BE2C (cell line): Measurements from ENCODE around the gene TCEANC2. TPM values are rescaled to one million over a fixed set of nuclear protein-coding genes. Genes with fewer than 3 reads are reported as not detected.
"Not testable (repeated sequence)": the region's sequence is repeated elsewhere in the genome, so short reads cannot be mapped to it uniquely, and the experiment has no call there.

ENCODE experiments used
- DNase-seq: peaks from one replicate; pipeline ENCODE4 v3.0.0-alpha.2; 2020
- H3K27me3 ChIP-seq: fragments of 250-450 bp; sonication (Bioruptor Pico); 2 replicates; pipeline ENCODE4 v1.5.1; 2020; ENCODE audit warnings: mild to moderate bottlenecking
- H3K36me3 ChIP-seq: fragments of 250-450 bp; sonication (Bioruptor Pico); 2 replicates; pipeline ENCODE4 v1.5.1; 2020; ENCODE audit warnings: mild to moderate bottlenecking
- H3K4me1 ChIP-seq: fragments of 250-450 bp; sonication (Bioruptor Pico); 2 replicates; pipeline ENCODE4 v1.5.1; 2020
- H3K4me3 ChIP-seq: 2 replicates; pipeline ENCODE4 v1.5.1; 2011; ENCODE audit warnings: low read depth, low read length
- H3K9me3 ChIP-seq: fragments of 250-450 bp; sonication (Bioruptor Pico); 2 replicates; pipeline ENCODE4 v1.5.1; 2020
- polyA plus RNA-seq: library from polyadenylated mRNA; unstranded; fragments of >200 nt; gene quantifications from one replicate; pipeline ENCODE4 v1.2.1, GENCODE V29; 2012; ENCODE audit warnings: low read depth, missing spikeins; ENCODE audit not compliant: insufficient read length, insufficient read depth
- TF ChIP-seq, protein P1 (sequence below): IDR thresholded peaks from 2 replicates; pipeline ENCODE4 v1.5.1; 2012; ENCODE audit warnings: mild to moderate bottlenecking, low read depth, low read length

The TCEANC2 gene
- polyA plus RNA-seq: 1.6 TPM

DNA sequence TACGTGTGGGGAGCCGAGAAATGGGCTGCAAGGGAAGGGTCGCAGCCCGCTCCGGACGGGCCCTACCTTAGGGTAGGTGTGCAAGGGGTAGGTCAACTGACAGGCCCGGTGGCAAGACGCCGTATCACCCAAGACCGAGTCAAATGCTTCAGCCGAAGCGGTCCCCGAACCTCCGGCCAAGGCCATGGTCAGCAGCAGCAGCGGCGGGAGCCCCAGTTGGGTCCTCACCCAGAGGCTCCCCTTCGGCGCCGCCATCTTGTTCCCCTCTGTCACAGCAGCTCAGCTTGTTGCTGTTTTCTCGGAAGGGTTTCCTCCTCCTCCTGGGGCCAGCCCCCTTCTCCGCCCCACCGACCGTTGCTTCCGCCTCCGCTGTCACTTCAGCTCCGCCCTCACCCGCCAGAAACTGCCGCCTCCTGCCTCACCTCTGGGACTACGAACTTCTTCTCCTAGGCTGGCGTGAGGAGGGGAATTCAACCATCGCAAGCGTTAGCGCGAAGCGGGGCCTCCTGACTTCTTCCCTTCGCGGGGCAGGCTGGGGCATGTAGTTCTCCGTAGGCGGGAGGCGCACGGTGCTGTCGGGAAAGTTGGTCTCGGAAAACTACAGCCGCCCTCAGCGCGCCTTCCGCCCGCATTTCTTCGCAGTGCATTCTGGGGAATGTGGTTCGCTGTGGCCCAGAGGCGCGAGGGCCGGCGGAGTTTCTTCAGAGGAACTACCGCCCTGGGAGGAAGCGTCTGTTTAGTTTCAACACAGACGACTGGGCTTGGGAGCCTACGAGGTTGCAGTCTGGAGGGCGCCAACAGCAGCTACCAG is at the start of gene TCEANC2, which contains the start of gene TMEM59:
Gene TCEANC2, plus strand, starts transcription at position 675 of the 811 bp plus-strand sequence. CDS start 815 bp downstream, outside the sequence.
Gene TMEM59, minus strand, starts transcription at position 271 of the 811 bp plus-strand sequence. Its CDS starts 16 bp downstream, at position 255.
- peak; percentile 92 for DNase-seq
- no peaks in the 10 kb centered on the region for H3K36me3 ChIP-seq
- no peaks in the 10 kb centered on the region for H3K9me3 ChIP-seq
- TF ChIP-seq, protein P1, sequence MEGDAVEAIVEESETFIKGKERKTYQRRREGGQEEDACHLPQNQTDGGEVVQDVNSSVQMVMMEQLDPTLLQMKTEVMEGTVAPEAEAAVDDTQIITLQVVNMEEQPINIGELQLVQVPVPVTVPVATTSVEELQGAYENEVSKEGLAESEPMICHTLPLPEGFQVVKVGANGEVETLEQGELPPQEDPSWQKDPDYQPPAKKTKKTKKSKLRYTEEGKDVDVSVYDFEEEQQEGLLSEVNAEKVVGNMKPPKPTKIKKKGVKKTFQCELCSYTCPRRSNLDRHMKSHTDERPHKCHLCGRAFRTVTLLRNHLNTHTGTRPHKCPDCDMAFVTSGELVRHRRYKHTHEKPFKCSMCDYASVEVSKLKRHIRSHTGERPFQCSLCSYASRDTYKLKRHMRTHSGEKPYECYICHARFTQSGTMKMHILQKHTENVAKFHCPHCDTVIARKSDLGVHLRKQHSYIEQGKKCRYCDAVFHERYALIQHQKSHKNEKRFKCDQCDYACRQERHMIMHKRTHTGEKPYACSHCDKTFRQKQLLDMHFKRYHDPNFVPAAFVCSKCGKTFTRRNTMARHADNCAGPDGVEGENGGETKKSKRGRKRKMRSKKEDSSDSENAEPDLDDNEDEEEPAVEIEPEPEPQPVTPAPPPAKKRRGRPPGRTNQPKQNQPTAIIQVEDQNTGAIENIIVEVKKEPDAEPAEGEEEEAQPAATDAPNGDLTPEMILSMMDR: no peak
- H3K4me3 ChIP-seq: peak within 1 kb of the TSS; percentile 92
- no peaks in the 10 kb centered on the region; the same call in 1 of the 2 replicates for H3K4me1 ChIP-seq
- H3K27me3 ChIP-seq: no peaks in the 10 kb centered on the region

GRCh38 chr1:54003750-54004480 is 49.5 kb upstream of the TCEANC2 start:
- not testable (repeated sequence) for DNase-seq, H3K27me3 ChIP-seq, H3K36me3 ChIP-seq, H3K4me1 ChIP-seq, H3K9me3 ChIP-seq, H3K4me3 ChIP-seq

DNA sequence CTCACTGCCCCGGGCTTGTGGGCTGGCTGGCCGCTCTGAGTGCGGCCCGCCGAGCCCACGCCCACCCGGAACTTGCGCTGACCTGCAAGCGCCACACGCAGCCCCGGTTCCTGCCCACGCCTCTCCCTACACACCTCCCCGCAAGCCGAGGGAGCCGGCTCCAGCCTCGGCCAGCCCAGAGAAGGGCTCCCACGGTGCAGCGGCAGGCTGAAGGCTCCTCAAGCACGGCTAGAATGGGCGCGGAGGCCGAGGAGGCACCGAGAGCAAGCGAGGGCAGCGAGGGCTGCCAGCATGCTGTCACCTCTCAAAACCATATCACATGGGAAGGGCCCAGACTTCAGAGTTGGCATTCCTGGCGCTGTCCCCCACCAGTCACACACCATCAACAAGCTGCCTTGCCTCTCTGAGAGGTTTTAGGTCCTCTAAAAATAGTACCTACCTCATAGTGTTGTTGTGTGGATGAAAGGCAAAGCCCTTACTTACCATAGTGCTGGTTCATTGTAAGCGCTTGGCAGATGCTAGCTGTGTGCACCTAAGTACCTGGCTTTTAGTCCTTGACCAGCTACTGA is 48.8 kb upstream of the TCEANC2 start:
- Histone ChIP-seq H3K4me1 (no peaks in the 10 kb centered on the region), H3K36me3 (no peaks in the 10 kb centered on the region), H3K9me3 (no peaks in the 10 kb centered on the region), H3K27me3 (no peaks in the 10 kb centered on the region), H3K4me3 (no peak overlapping the region)
- TF ChIP-seq, protein P1: no peak
- no peak for DNase-seq

DNA sequence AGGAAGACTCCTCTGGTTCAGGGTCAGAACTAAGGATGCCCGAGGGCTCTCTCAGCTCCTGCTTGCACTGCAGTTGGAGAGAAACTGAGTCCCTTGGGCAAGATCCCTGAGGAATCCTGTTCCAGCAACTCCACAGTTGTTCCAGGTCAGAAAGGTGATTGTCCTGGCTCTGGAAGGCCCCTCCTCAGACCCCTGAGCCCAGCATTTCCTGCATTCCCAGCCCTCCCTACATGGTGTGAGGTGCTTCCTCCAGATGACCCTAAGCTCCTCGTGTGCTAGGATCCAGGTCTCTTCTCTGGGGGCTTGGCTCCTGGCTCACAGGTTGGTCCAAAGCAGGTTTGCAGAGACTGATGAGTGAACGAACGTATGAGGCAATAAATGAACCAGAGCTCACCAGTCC is 46.9 kb upstream of the TCEANC2 start:
- no peaks in the 10 kb centered on the region for H3K27me3 ChIP-seq
- H3K9me3 ChIP-seq: no peaks in the 10 kb centered on the region
- H3K4me1 ChIP-seq: no peaks in the 10 kb centered on the region
- no peak for DNase-seq
- H3K4me3 ChIP-seq: no peak overlapping the region
- TF ChIP-seq, protein P1: no peak
- H3K36me3 ChIP-seq: no peaks in the 10 kb centered on the region

GRCh38 chr1:54007613-54008012 is 45.8 kb upstream of the TCEANC2 start:
- no peaks in the 10 kb centered on the region for H3K4me1 ChIP-seq

GRCh38 chr1:54008876-54009275 is 44.5 kb upstream of the TCEANC2 start:
- no peaks in the 10 kb centered on the region for H3K4me1 ChIP-seq
- H3K9me3 ChIP-seq: no peaks in the 10 kb centered on the region
- TF ChIP-seq, protein P1: no peak
- no peaks in the 10 kb centered on the region for H3K36me3 ChIP-seq
- no peak overlapping the region for H3K4me3 ChIP-seq
- H3K27me3 ChIP-seq: no peaks in the 10 kb centered on the region
- no peak for DNase-seq

More at GRCh38 chr1:54007613-54008012, 45.8 kb upstream of the TCEANC2 start:
- no peaks in the 10 kb centered on the region for H3K9me3 ChIP-seq
- no peaks in the 10 kb centered on the region for H3K36me3 ChIP-seq
- no peaks in the 10 kb centered on the region for H3K27me3 ChIP-seq
- TF ChIP-seq, protein P1: no peak
- no peak overlapping the region for H3K4me3 ChIP-seq
- DNase-seq: no peak
